Measurements from ENCODE around the gene SKI.

DNA sequence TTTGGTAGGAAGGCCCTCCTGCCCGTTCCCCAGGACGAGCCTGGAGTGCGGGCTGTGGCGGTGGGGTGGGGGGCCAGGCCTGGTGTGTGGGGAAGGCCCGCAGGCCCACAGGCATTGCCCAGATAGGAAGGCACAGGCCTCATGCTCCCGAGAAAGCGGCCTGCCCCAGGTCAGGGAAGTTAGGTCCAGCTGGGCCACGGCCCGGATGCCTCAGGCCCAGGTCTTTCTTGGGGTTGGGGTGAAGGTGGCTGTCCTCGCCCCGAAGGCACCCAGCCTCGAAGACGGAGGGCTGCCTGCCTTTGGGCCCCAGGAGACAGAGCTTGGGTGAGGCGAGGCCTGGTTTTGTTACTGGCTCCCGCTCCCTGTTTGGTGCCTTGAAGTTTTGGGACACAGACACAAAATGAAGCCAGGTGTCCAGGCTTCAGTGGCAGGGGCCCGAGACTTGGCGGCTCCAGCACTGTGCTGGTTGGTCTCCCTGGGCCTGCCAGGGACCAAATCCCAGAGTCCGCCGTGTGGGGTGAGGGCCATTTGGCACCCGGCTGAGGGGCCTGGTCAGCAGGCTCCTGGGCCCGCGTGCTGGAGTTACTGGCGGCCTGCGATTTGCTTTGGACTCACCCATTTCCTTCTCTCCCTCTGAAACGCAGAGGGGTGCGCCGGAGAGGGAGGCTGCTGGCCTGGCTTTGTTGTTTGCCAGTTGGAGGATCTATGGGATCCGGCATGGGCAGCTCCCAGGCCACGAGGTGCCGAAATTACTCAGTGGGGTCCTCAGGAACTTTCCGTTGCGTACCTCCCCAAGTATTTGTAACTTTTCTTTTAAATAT, 2.0 kb downstream of the SKI start:
- TF ChIP-seq EZH2 (IDR thresholded peaks at IDR 0.05) (no peak), POLR2AphosphoS5 (IDR thresholded peaks at IDR 0.05; ENCODE audit: borderline replicate concordance, low read depth, low read length) (no peak), FOXP2 (optimal IDR thresholded peaks at IDR 0.05; ENCODE audit: control extremely low read depth, extremely low read length, insufficient read depth) (no peak)

All from SK-N-MC (cell line).